Breast epithelium (tissue), 3 donors: ENCODE results near the gene FSIP1.

Experiments
- CTCF ChIP-seq, 3 donors: fragments of 450-650 bp; IDR thresholded peaks; one replicate each; pipeline ENCODE4 v1.5.1; 2016 to 2017; ENCODE audit warnings: antibody characterized with exemption in 3 of 3, mild to moderate bottlenecking in 3 of 3, moderate library complexity in 3 of 3
- POLR2AphosphoS5 ChIP-seq, 3 donors: sonication (generic); formaldehyde crosslinking; IDR thresholded peaks; one replicate each; pipeline ENCODE4 v1.6.1; 2017; ENCODE audit warnings: antibody characterized with exemption in 3 of 3

DNA sequence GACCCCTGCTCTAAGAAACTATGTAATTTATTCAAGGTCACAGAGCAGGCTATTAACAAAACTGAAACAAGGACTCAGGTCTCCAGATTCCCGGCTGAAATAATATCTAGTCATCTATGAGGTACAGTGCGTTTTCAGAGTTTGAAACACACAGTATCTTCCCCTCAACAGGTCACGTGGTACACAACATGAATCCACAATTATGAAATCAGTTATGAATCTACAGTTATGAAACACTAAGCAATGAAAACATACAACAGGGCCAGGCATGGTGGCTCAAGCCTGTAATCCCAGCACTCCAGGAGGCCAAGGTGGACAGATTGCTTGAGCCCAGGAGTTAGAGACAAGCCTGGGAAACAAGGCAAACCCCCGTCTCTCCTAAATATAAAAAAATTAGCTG, 72.7 kb downstream of the FSIP1 start:
- TF ChIP-seq CTCF (IDR thresholded peaks at IDR 0.05): no peak
- no peak for TF ChIP-seq POLR2AphosphoS5 (IDR thresholded peaks at IDR 0.05)
